GM12878 (cell line): Measurements from ENCODE around the gene TSC22D1. TPM values are rescaled to one million over a fixed set of nuclear protein-coding genes. Genes with fewer than 3 reads are reported as not detected.

ENCODE experiments used
- ASH2L ChIP-seq: fragments of 300-600, 200-600 bp; sonication (generic); IDR thresholded peaks from 2 replicates; pipeline ENCODE4 v1.6.1; 2017; ENCODE audit warnings: low read depth, mild to moderate bottlenecking, borderline replicate concordance
- ATF7 ChIP-seq: fragments of 450-650 bp; IDR thresholded peaks from 2 replicates; pipeline ENCODE4 v1.6.1; 2016; ENCODE audit warnings: low read depth, mild to moderate bottlenecking
- IKZF1 ChIP-seq: fragments of 450-650 bp; conservative IDR thresholded peaks from 2 replicates; pipeline ENCODE4 v1.6.1; 2017; ENCODE audit warnings: antibody characterized with exemption, mild to moderate bottlenecking
- RAD51 ChIP-seq: fragments of 450-650 bp; IDR thresholded peaks from 2 replicates; pipeline ENCODE4 v1.6.1; 2016; ENCODE audit warnings: moderate library complexity, mild to moderate bottlenecking, inconsistent platforms
- RB1 ChIP-seq: fragments of 450-650 bp; formaldehyde crosslinking; IDR thresholded peaks from 2 replicates; pipeline ENCODE4 v1.6.1; 2017; ENCODE audit warnings: mild to moderate bottlenecking, borderline replicate concordance
- SMAD5 ChIP-seq: IDR thresholded peaks from 2 replicates; pipeline ENCODE4 v1.6.1; 2016; ENCODE audit warnings: antibody characterized with exemption, low read depth
- SUZ12 ChIP-seq: fragments of 200-600 bp; sonication (generic); IDR thresholded peaks from one replicate; pipeline ENCODE4 v1.6.1; 2018; ENCODE audit warnings: antibody characterized with exemption, mild to moderate bottlenecking; ENCODE audit not compliant: unreplicated experiment
- TARDBP ChIP-seq: IDR thresholded peaks from 2 replicates; pipeline ENCODE4 v1.6.1; 2016; ENCODE audit warnings: borderline replicate concordance
- polyA plus RNA-seq, 11 experiments: library from polyadenylated mRNA; depleted of rRNA in 4 of 11; unstranded in 6 of 11; stranded (reverse) in 5 of 11; fragments of >200 nt; fragmentation: Nextera tagmentation in 4 of 11; fragmentation: Illumina TruSeq in 1 of 11; extraction: Ambion mirVana in 4 of 11; extraction: Trizol in 1 of 11; gene quantifications; 1 replicate in 1 of 11; 2 replicates in 10 of 11; pipeline versions ENCODE4 v1.2.1 to v1.2.3, GENCODE V29; 2011 to 2016; ENCODE audit warnings: inconsistent platforms in 2 of 11, missing spikeins in 2 of 11, low read depth in 1 of 11
- total RNA-seq, 4 experiments: library from RNA; depleted of rRNA in 3 of 4; stranded (reverse); fragments of >200 nt in 3 of 4; fragmentation: Illumina TruSeq in 1 of 4; extraction: Trizol in 1 of 4; gene quantifications; 2 replicates each; pipeline versions ENCODE4 v1.2.1 to v1.2.3, GENCODE V29; 2013 to 2021
- TF ChIP-seq, protein P1 (sequence below): IDR thresholded peaks from 2 replicates; pipeline ENCODE4 v1.6.1; 2012; ENCODE audit warnings: low read depth, low read length, improper control_type of control experiment
- TF ChIP-seq, protein P2 (sequence below): fragments of 450-650 bp; formaldehyde crosslinking; IDR thresholded peaks from 2 replicates; pipeline ENCODE4 v1.5.0; 2022; ENCODE audit warnings: mild to moderate bottlenecking, missing genetic modification characterization
- TF ChIP-seq, protein P3 (sequence below): fragments of 450-650 bp; IDR thresholded peaks from 2 replicates; pipeline ENCODE4 v1.6.1; 2017; ENCODE audit warnings: low read depth, mild to moderate bottlenecking, moderate library complexity

TSC22D1 gene
- total and polyA plus RNA-seq, 10 of the 15 experiments (the other 5 are each of a cell fraction or from before 2014, with no cell fraction given), result 0.37 to 15.7 (median 7.5) TPM

DNA sequence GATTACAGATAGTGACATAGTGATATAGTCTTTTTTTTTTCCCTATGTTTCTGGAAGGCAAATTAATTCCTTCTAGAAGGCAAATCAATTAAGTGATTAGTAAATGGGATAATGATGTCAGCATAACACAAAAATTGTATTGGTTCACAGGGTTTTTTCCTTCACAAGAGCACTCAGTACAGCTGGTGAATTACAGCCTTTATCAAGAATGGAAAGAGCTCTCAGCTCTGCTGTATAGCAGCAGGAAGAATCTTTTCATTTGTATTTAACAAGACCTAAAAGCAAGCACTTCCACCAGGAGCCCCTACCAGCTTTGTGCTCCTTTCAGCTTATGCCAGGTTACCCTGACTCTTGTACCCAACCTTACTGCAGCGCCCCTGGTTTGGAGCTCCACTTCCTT is 111.7 kb downstream of the TSC22D1 start (continued):
- TF ChIP-seq, protein P1, sequence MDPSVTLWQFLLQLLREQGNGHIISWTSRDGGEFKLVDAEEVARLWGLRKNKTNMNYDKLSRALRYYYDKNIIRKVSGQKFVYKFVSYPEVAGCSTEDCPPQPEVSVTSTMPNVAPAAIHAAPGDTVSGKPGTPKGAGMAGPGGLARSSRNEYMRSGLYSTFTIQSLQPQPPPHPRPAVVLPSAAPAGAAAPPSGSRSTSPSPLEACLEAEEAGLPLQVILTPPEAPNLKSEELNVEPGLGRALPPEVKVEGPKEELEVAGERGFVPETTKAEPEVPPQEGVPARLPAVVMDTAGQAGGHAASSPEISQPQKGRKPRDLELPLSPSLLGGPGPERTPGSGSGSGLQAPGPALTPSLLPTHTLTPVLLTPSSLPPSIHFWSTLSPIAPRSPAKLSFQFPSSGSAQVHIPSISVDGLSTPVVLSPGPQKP, result no peak
- TF ChIP-seq SMAD5, result no peak
- no peak for TF ChIP-seq ATF7
- TF ChIP-seq TARDBP, result no peak
- no peak for TF ChIP-seq IKZF1
- TF ChIP-seq RB1, result no peak
- TF ChIP-seq, protein P2, sequence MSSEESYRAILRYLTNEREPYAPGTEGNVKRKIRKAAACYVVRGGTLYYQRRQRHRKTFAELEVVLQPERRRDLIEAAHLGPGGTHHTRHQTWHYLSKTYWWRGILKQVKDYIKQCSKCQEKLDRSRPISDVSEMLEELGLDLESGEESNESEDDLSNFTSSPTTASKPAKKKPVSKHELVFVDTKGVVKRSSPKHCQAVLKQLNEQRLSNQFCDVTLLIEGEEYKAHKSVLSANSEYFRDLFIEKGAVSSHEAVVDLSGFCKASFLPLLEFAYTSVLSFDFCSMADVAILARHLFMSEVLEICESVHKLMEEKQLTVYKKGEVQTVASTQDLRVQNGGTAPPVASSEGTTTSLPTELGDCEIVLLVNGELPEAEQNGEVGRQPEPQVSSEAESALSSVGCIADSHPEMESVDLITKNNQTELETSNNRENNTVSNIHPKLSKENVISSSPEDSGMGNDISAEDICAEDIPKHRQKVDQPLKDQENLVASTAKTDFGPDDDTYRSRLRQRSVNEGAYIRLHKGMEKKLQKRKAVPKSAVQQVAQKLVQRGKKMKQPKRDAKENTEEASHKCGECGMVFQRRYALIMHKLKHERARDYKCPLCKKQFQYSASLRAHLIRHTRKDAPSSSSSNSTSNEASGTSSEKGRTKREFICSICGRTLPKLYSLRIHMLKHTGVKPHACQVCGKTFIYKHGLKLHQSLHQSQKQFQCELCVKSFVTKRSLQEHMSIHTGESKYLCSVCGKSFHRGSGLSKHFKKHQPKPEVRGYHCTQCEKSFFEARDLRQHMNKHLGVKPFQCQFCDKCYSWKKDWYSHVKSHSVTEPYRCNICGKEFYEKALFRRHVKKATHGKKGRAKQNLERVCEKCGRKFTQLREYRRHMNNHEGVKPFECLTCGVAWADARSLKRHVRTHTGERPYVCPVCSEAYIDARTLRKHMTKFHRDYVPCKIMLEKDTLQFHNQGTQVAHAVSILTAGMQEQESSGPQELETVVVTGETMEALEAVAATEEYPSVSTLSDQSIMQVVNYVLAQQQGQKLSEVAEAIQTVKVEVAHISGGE, result no peak
- TF ChIP-seq SUZ12, result no peak
- TF ChIP-seq, protein P3, sequence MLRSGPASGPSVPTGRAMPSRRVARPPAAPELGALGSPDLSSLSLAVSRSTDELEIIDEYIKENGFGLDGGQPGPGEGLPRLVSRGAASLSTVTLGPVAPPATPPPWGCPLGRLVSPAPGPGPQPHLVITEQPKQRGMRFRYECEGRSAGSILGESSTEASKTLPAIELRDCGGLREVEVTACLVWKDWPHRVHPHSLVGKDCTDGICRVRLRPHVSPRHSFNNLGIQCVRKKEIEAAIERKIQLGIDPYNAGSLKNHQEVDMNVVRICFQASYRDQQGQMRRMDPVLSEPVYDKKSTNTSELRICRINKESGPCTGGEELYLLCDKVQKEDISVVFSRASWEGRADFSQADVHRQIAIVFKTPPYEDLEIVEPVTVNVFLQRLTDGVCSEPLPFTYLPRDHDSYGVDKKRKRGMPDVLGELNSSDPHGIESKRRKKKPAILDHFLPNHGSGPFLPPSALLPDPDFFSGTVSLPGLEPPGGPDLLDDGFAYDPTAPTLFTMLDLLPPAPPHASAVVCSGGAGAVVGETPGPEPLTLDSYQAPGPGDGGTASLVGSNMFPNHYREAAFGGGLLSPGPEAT, result no peak
- TF ChIP-seq RAD51, result no peak
- TF ChIP-seq ASH2L, result no peak
